Mesenchymal stem cell (in vitro differentiated cells and primary cell): ENCODE results near the gene DCAF4.

ENCODE experiments used
- DNase-seq: peaks from one replicate; pipeline ENCODE4 v3.0.0-alpha.2; 2013
- H2AFZ ChIP-seq: one replicate; pipeline ENCODE4 v1.6.1; 2013; ENCODE audit warnings: low read depth, mild to moderate bottlenecking, control low read depth, inconsistent platforms, low read length, moderate library complexity
- H2AK5ac ChIP-seq: 2 replicates; pipeline ENCODE4 v1.6.1; 2013; ENCODE audit warnings: low read length, moderate library complexity, mild to moderate bottlenecking, inconsistent platforms; ENCODE audit not compliant: severe bottlenecking
- H2BK120ac ChIP-seq: one replicate; pipeline ENCODE4 v1.6.1; 2013; ENCODE audit warnings: low read depth, mild to moderate bottlenecking, inconsistent platforms, low read length, moderate library complexity
- H2BK12ac ChIP-seq, 2 experiments: one replicate each; pipeline ENCODE4 v1.6.1; 2013; ENCODE audit warnings: inconsistent platforms in 2 of 2, low read length in 2 of 2, mild to moderate bottlenecking in 2 of 2, moderate library complexity in 2 of 2, control low read depth in 1 of 2
- H2BK15ac ChIP-seq: one replicate; pipeline ENCODE4 v1.6.1; 2013; ENCODE audit warnings: mild to moderate bottlenecking, low read depth, inconsistent platforms; ENCODE audit not compliant: poor library complexity, severe bottlenecking
- H2BK5ac ChIP-seq: 2 replicates; pipeline ENCODE4 v1.6.1; 2013; ENCODE audit warnings: low read depth, mild to moderate bottlenecking, low read length, control low read depth, inconsistent platforms; ENCODE audit not compliant: poor library complexity, severe bottlenecking
- H3K14ac ChIP-seq, 2 experiments: one replicate each; pipeline ENCODE4 v1.6.1; 2013; ENCODE audit warnings: inconsistent platforms in 2 of 2, low read length in 2 of 2, control low read depth in 1 of 2, mild to moderate bottlenecking in 1 of 2, moderate library complexity in 1 of 2
- H3K18ac ChIP-seq, 2 experiments: one replicate each; pipeline ENCODE4 v1.6.1; 2013; ENCODE audit warnings: inconsistent platforms in 2 of 2, low read length in 2 of 2, control low read depth in 1 of 2, low read depth in 1 of 2, mild to moderate bottlenecking in 1 of 2
- H3K23ac ChIP-seq, 2 experiments: one replicate each; pipeline ENCODE4 v1.6.1; 2013; ENCODE audit warnings: inconsistent platforms in 2 of 2, low read length in 2 of 2, mild to moderate bottlenecking in 2 of 2, moderate library complexity in 2 of 2, control low read depth in 1 of 2
- H3K27ac ChIP-seq: 2 replicates; pipeline ENCODE4 v1.5.1; 2013; ENCODE audit warnings: mild to moderate bottlenecking, moderate library complexity, low read length, control low read depth, inconsistent platforms; ENCODE audit not compliant: poor library complexity, severe bottlenecking
- H3K27me3 ChIP-seq, 2 experiments: 2 replicates each; pipeline versions ENCODE4 v1.6.1 to v1.7.0; 2013; ENCODE audit warnings: low read length in 2 of 2, mild to moderate bottlenecking in 2 of 2, moderate library complexity in 2 of 2, control low read depth in 1 of 2, inconsistent platforms in 1 of 2; ENCODE audit not compliant: control insufficient read depth in 1 of 2, insufficient read depth in 1 of 2
- H3K36me3 ChIP-seq, 2 experiments: 2 replicates each; pipeline versions ENCODE4 v1.6.1 to v1.7.0; 2013; ENCODE audit warnings: low read length in 2 of 2, control low read depth in 1 of 2, inconsistent platforms in 1 of 2, low read depth in 1 of 2, mild to moderate bottlenecking in 1 of 2; ENCODE audit not compliant: insufficient read depth in 2 of 2, control insufficient read depth in 1 of 2
- H3K4ac ChIP-seq, 2 experiments: one replicate each; pipeline ENCODE4 v1.6.1; 2013; ENCODE audit warnings: inconsistent platforms in 2 of 2, low read length in 2 of 2, mild to moderate bottlenecking in 2 of 2, moderate library complexity in 2 of 2, control low read depth in 1 of 2, low read depth in 1 of 2
- H3K4me1 ChIP-seq: 2 replicates; pipeline ENCODE4 v1.6.1; 2013; ENCODE audit warnings: low read depth, low read length, control low read depth; ENCODE audit not compliant: control insufficient read depth, insufficient read depth
- H3K4me2 ChIP-seq: 2 replicates; pipeline ENCODE4 v1.6.1; 2013; ENCODE audit warnings: low read length, mild to moderate bottlenecking, inconsistent platforms; ENCODE audit not compliant: poor library complexity, severe bottlenecking
- H3K4me3 ChIP-seq, 2 experiments: 2 replicates each; pipeline versions ENCODE4 v1.5.1 to v1.7.0; 2013; ENCODE audit warnings: low read length in 2 of 2, mild to moderate bottlenecking in 2 of 2, control low read depth in 1 of 2, low read depth in 1 of 2; ENCODE audit not compliant: insufficient read depth in 1 of 2
- H3K79me1 ChIP-seq: replicated peaks from 2 replicates; pipeline ENCODE4 v1.6.1; 2013; ENCODE audit warnings: mild to moderate bottlenecking, control low read depth, low read length, inconsistent platforms; ENCODE audit not compliant: poor library complexity, severe bottlenecking
- H3K9ac ChIP-seq: 2 replicates; pipeline ENCODE4 v1.7.0; 2013; ENCODE audit warnings: mild to moderate bottlenecking, low read length, moderate library complexity
- H3K9me3 ChIP-seq: 2 replicates; pipeline ENCODE4 v1.7.0; 2013; ENCODE audit warnings: mild to moderate bottlenecking, low read length; ENCODE audit not compliant: control insufficient read depth
- H4K8ac ChIP-seq: one replicate; pipeline ENCODE4 v1.6.1; 2013; ENCODE audit warnings: inconsistent platforms, mild to moderate bottlenecking, low read length, moderate library complexity
- H4K91ac ChIP-seq: one replicate; pipeline ENCODE4 v1.6.1; 2013; ENCODE audit warnings: mild to moderate bottlenecking, low read length, inconsistent platforms
- WGBS: methylation state at CpG from one replicate; pipeline ENCODE4 v1.1.7; 2013; ENCODE audit warnings: mixed read lengths; 5-methylcytosine and 5-hydroxymethylcytosine counted together

The DCAF4 gene

DNA sequence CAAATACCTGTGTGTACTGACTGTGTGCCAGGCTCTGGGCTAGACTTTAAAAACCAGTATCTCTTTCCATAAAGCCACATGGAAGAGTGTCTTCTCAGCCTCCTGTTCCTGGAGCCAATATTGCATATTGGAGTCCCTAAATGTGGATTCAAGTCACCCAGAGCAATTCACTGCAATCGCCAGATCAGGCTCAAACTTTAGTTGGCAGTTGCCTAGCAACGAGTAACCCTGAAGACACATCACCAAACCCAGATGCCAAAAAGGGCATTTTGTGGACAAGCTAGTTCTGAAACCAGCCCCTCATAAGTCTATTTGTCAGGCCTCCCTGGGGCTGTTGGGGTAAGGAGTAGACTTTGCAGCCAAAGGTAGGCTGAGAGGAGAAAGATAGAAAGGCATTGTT is 46.1 kb upstream of the DCAF4 start:
- no peak overlapping the region for H2AFZ ChIP-seq
- no peak overlapping the region for H4K91ac ChIP-seq
- H2BK5ac ChIP-seq, result no peak overlapping the region
- no peak overlapping the region for H2AK5ac ChIP-seq
- no peak overlapping the region for H3K27ac ChIP-seq
- H3K9ac ChIP-seq, result no peak overlapping the region
- no peak overlapping the region for H3K23ac ChIP-seq
- no peak overlapping the region for H4K8ac ChIP-seq
- H3K18ac ChIP-seq, result no peak overlapping the region
- H2BK120ac ChIP-seq, result no peak overlapping the region
- H3K36me3 ChIP-seq, result peaks cover 0 to 19% of the 10 kb centered on the region in 2 experiments
- H3K27me3 ChIP-seq, result no peaks in the 10 kb centered on the region
- peaks cover 18% of the 10 kb centered on the region for H3K4me1 ChIP-seq
- H3K14ac ChIP-seq, result no peak overlapping the region
- no peak overlapping the region for H2BK15ac ChIP-seq
- H3K4ac ChIP-seq, result no peak overlapping the region
- no peak overlapping the region for H3K4me3 ChIP-seq
- H3K9me3 ChIP-seq, result no peaks in the 10 kb centered on the region
- no peak overlapping the region for H2BK12ac ChIP-seq
- no peak for DNase-seq
- 100% methylated on average over 2 of the region's 2 CpGs for WGBS
- peaks cover 29% of the 10 kb centered on the region for H3K79me1 ChIP-seq
- H3K4me2 ChIP-seq, result no peak overlapping the region

GRCh38 chr14:72880820-72881219 is 45.4 kb upstream of the DCAF4 start:
- Histone ChIP-seq H2AK5ac (no peak overlapping the region), H3K27me3 (no peaks in the 10 kb centered on the region), H3K14ac (no peak overlapping the region), H3K4ac (no peak overlapping the region), H3K23ac (no peak overlapping the region), H4K8ac (no peak overlapping the region), H3K27ac (no peak overlapping the region), H2BK12ac (no peak overlapping the region), H2BK5ac (no peak overlapping the region), H4K91ac (no peak overlapping the region), H2AFZ (no peak overlapping the region), H2BK120ac (no peak overlapping the region), H2BK15ac (no peak overlapping the region), H3K4me3 (no peak overlapping the region), H3K18ac (no peak overlapping the region), H3K36me3 (peaks cover 0 to 19% of the 10 kb centered on the region in 2 experiments), H3K79me1 (peaks cover 24% of the 10 kb centered on the region), H3K9ac (no peak overlapping the region), H3K4me2 (no peak overlapping the region), H3K9me3 (no peaks in the 10 kb centered on the region), H3K4me1 (peaks cover 15% of the 10 kb centered on the region)
- 100% methylated on average over 2 of the region's 2 CpGs for WGBS
- DNase-seq, result no peak

DNA sequence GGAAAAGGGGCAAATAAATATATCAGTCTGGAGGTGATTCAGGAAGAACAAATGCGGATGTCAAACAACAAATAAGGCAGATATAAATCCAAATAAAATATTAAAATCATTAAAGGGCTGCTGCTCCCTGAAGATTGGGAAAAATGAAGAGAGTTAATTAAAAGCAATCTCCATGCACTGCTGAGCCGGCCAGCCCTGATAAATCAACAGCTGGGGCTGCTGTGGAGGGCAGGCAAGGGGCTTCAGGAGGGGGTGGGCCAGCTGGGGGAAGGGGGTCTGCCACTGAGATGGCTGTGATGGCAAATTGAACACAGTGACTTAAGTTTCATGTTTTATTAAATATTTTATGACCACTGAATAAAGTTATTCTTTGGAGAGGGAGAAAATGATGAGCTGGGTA is 44.7 kb upstream of the DCAF4 start:
- no peak overlapping the region for H3K4ac ChIP-seq
- WGBS, result 63% methylated on average over 1 of the region's 2 CpGs
- no peak overlapping the region for H3K23ac ChIP-seq
- no peaks in the 10 kb centered on the region for H3K27me3 ChIP-seq
- H3K9me3 ChIP-seq, result no peaks in the 10 kb centered on the region
- no peak overlapping the region for H3K14ac ChIP-seq
- H3K79me1 ChIP-seq, result peaks cover 21% of the 10 kb centered on the region
- H4K91ac ChIP-seq, result no peak overlapping the region
- no peak overlapping the region for H2BK5ac ChIP-seq
- H4K8ac ChIP-seq, result no peak overlapping the region
- no peak for DNase-seq
- no peak overlapping the region for H3K9ac ChIP-seq
- no peak overlapping the region for H2AK5ac ChIP-seq
- H3K36me3 ChIP-seq, result peaks cover 0 to 12% of the 10 kb centered on the region in 2 experiments
- H2BK120ac ChIP-seq, result no peak overlapping the region
- H3K4me3 ChIP-seq, result no peak overlapping the region
- no peak overlapping the region for H2AFZ ChIP-seq
- no peak overlapping the region for H3K27ac ChIP-seq
- H2BK15ac ChIP-seq, result no peak overlapping the region
- H3K4me1 ChIP-seq, result peaks cover 9% of the 10 kb centered on the region
- H2BK12ac ChIP-seq, result no peak overlapping the region
- H3K4me2 ChIP-seq, result no peak overlapping the region
- no peak overlapping the region for H3K18ac ChIP-seq

DNA sequence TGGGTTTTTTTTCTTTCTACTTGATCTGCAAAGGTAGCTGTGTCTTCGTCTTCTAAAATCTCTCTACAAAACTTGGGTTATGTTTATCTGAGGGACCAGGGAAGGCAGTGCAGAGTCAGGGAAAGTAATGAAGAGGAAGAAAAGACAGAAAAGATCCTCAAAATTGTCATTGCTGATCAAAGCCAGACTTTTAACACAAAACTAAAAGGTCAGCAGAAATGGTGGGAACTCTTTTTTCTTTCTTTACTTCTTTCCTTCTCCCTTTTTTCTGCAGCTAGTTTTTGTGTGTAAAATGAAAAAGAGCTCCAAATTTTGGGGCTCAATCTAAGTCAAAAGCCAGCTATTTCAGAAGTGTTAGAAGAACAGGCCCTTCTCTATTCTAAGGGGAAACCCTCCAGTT is 44.2 kb upstream of the DCAF4 start:
- Histone ChIP-seq H2BK5ac (no peak overlapping the region), H3K9ac (no peak overlapping the region), H3K27ac (no peak overlapping the region), H3K9me3 (no peaks in the 10 kb centered on the region), H2BK12ac (no peak overlapping the region), H2BK120ac (no peak overlapping the region), H4K8ac (no peak overlapping the region), H2AFZ (no peak overlapping the region), H3K4me3 (no peak overlapping the region), H2BK15ac (no peak overlapping the region), H3K18ac (no peak overlapping the region), H3K4me2 (no peak overlapping the region), H3K27me3 (no peaks in the 10 kb centered on the region), H3K4ac (no peak overlapping the region), H3K36me3 (peaks cover 0 to 11% of the 10 kb centered on the region in 2 experiments), H4K91ac (no peak overlapping the region), H3K23ac (no peak overlapping the region), H3K4me1 (peaks cover 6% of the 10 kb centered on the region), H2AK5ac (no peak overlapping the region), H3K14ac (no peak overlapping the region), H3K79me1 (peaks cover 21% of the 10 kb centered on the region)
- no peak for DNase-seq
- WGBS, result 100% methylated on average over 1 of the region's 1 CpG
